Upper lobe of right lung (tissue), 1 donor: Measurements from ENCODE around the gene GNAO1. TPM values are rescaled to one million over a fixed set of nuclear protein-coding genes. Genes with fewer than 3 reads are reported as not detected.

Experiments
- ATAC-seq: fragments of 200-7000 bp; cut with Tn5 transposase; one replicate; pipeline ENCODE4 v1.9.1; 2020; ENCODE audit warnings: mild to moderate bottlenecking, moderate library complexity
- DNase-seq: peaks from one replicate; pipeline ENCODE4 v3.0.0-alpha.2; 2020
- H3K27ac ChIP-seq: fragments of 200-600 bp; one replicate; pipeline ENCODE4 v1.8.0; 2022
- H3K27me3 ChIP-seq: fragments of 200-600 bp; one replicate; pipeline ENCODE4 v1.8.0; 2022; ENCODE audit warnings: mild to moderate bottlenecking
- H3K36me3 ChIP-seq: fragments of 200-600 bp; one replicate; pipeline ENCODE4 v1.8.0; 2022
- H3K4me1 ChIP-seq: fragments of 200-600 bp; one replicate; pipeline ENCODE4 v1.8.0; 2022
- H3K4me3 ChIP-seq: fragments of 200-600 bp; one replicate; pipeline ENCODE4 v1.8.0; 2022; ENCODE audit warnings: mild to moderate bottlenecking
- H3K9me3 ChIP-seq: fragments of 200-600 bp; one replicate; pipeline ENCODE4 v1.8.0; 2022
- CTCF ChIP-seq: fragments of 200-600 bp; IDR thresholded peaks from one replicate; pipeline ENCODE4 v1.8.0; 2022; ENCODE audit warnings: antibody characterized with exemption
- intact Hi-C: fragments of 100-400 bp; cut with DNase I; formaldehyde crosslinking; loops from one replicate; pipeline ENCODE4 v1.11.0; 2022
- total RNA-seq: library from RNA; stranded (reverse); fragmentation: NEBNext Ultra II Directional; extraction: Animal tissue kit (Norgen Biotek cat#: 25700); gene quantifications from one replicate; pipeline ENCODE4 v1.2.1, GENCODE V29; 2021
- donor health status: DM: no; HTN: yes; CAD: no; lungs with severe emphysema.

The GNAO1 gene
- total RNA-seq, 1 donor from 2014 or later: 1.8 TPM

- Histone ChIP-seq H3K27me3 (no peaks in the 10 kb centered on the region), H3K9me3 (no peaks in the 10 kb centered on the region), H3K27ac (no peak overlapping the region), H3K4me1 (peaks cover 10% of the 10 kb centered on the region), H3K36me3 (no peaks in the 10 kb centered on the region), H3K4me3 (no peak overlapping the region)
- ATAC-seq: no peak
- no peak for TF ChIP-seq CTCF
- intact Hi-C loops: no loop called here
- DNase-seq: no peak
Measured at GRCh38 chr16:56259425-56259779, 68.1 kb downstream of the GNAO1 start.

- H3K9me3 ChIP-seq: no peaks in the 10 kb centered on the region
- ATAC-seq: no peak
- H3K27me3 ChIP-seq: no peaks in the 10 kb centered on the region
- peaks cover 10% of the 10 kb centered on the region for H3K4me1 ChIP-seq
- no peak overlapping the region for H3K4me3 ChIP-seq
- DNase-seq: no peak
- no peaks in the 10 kb centered on the region for H3K36me3 ChIP-seq
- intact Hi-C loops: no loop called here
- no peak overlapping the region for H3K27ac ChIP-seq
- TF ChIP-seq CTCF: no peak
Measured at GRCh38 chr16:56260378-56261160, 69.3 kb downstream of the GNAO1 start.

DNA sequence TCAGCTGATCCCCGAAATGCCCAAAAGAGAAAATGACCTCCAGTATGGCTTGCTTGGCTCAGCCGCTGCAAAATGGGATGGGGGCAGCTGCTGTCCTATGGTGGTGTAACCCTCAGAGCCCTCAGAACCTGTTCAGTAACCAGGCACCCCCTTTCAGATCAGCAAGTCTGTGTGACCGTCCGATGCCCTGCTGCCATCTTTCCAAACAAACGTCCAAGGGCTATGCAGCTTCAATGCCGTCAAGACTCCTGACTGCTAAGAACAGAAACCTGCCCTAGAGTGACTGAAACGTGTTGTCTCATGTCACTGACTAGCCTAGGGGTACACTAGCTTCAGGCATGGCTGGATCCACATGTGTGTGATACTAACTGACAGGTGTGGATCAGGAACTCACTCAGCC, 70.4 kb downstream of the GNAO1 start:
- TF ChIP-seq CTCF: no peak
- Histone ChIP-seq H3K9me3 (no peaks in the 10 kb centered on the region), H3K36me3 (no peaks in the 10 kb centered on the region), H3K27me3 (no peaks in the 10 kb centered on the region), H3K4me3 (no peak overlapping the region), H3K27ac (peak overlapping the region; percentile 58), H3K4me1 (peaks cover 10% of the 10 kb centered on the region)
- intact Hi-C loops: no loop called here
- no peak for DNase-seq
- ATAC-seq: no peak

DNA sequence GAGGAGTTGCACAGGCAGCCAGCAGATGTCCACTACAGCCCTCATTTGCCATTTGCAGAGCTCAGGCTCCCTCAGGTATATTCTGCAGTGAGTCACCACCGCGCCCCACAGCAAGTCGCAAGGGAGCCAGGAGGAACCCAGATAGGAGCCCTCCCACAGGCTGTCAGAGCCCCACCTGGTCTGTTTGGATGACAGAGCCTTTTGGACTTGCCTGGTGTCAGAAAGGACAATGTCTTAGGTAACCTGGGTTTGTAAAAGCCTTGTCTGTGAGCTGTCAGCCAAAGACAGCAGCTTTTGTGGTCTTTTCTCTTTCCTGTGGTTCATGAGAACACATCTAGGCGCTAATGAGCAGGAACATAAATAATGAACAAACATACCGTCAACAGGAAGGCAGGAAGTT, 70.9 kb downstream of the GNAO1 start:
- intact Hi-C loops: no loop called here
- DNase-seq: no peak
- peak; percentile 22 for ATAC-seq
- H3K9me3 ChIP-seq: no peaks in the 10 kb centered on the region
- H3K36me3 ChIP-seq: no peaks in the 10 kb centered on the region
- H3K4me1 ChIP-seq: peaks cover 8% of the 10 kb centered on the region
- H3K4me3 ChIP-seq: no peak overlapping the region
- H3K27ac ChIP-seq: peak overlapping the region; percentile 58
- no peak for TF ChIP-seq CTCF
- no peaks in the 10 kb centered on the region for H3K27me3 ChIP-seq

- H3K9me3 ChIP-seq: no peaks in the 10 kb centered on the region
- no peak for DNase-seq
- intact Hi-C loops: no loop called here
- no peak for TF ChIP-seq CTCF
- no peaks in the 10 kb centered on the region for H3K27me3 ChIP-seq
- H3K36me3 ChIP-seq: no peaks in the 10 kb centered on the region
- no peak overlapping the region for H3K4me3 ChIP-seq
- peaks cover 3% of the 10 kb centered on the region for H3K4me1 ChIP-seq
- no peak for ATAC-seq
- peak overlapping the region; percentile 24 for H3K27ac ChIP-seq
Measured at GRCh38 chr16:56262551-56263245, 71.4 kb downstream of the GNAO1 start.
